ENCODE results near the gene CDH13. TPM values are rescaled to one million over a fixed set of nuclear protein-coding genes. Genes with fewer than 3 reads are reported as not detected.

Gene CDH13
- total and polyA plus RNA-seq, 2 donors (not counting 3 experiments of a cell fraction or from before 2014, with no cell fraction given), result 96.6 to 124 TPM

DNA sequence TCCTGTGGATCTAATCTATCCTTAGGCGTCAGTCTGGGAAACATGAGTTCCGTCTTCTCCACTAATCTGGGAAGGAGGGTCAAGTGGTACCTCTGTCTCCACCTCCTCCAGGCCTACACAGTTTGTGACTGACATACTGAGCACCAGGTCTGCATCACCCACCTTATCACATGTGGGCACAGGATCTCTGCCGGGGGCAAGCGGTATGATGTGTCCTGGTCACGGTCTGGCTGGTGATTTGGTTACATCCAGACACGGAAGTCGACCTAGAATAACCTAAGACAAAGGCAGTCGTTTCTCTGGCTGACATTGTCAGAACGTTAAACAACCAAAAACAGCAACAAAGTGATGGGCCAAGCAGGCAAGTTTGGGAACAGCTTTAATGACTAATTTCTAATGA, 1098.5 kb downstream of the CDH13 start:
- H3K27me3 ChIP-seq (ENCODE audit: control insufficient read depth in 2 of 2, insufficient read depth in 2 of 2, low read length in 2 of 2), result no peaks in the 10 kb centered on the region
- intact Hi-C loops (cut with micrococcal nuclease) (no loop called here), dilution Hi-C loops (cut with MboI; ENCODE audit: extremely low pct_ligation_motif_present, low sequenced_read_pairs) (no loop called here)
- H3K4me3 ChIP-seq (replicated peaks in 1 of 3; ENCODE audit: insufficient read depth in 1 of 3, low read depth in 1 of 3, low read length in 3 of 3), result no peak overlapping the region
- no peak overlapping the region for H3K4me2 ChIP-seq (ENCODE audit: insufficient read depth, low read length)
- FAIRE-seq (no peak), DNase-seq (ENCODE audit: low read depth, low spot score) (no peak)
- no TSS peak for BruUV-seq (replicated peaks)
- ChIA-PET POLR2A (no interaction called here), CTCF (no interaction called here)
- no peaks in the 10 kb centered on the region for H3K9me3 ChIP-seq (replicated peaks; ENCODE audit: control insufficient read depth, insufficient read depth, low read length)
- H3K4me1 ChIP-seq (ENCODE audit: control insufficient read depth, extremely low read depth, insufficient read depth, low read length), result no peaks in the 10 kb centered on the region
- H3K9ac ChIP-seq (replicated peaks; ENCODE audit: extremely low read depth, insufficient read depth, low read length), result no peak overlapping the region
- TF ChIP-seq MAX (IDR thresholded peaks at IDR 0.05; ENCODE audit: insufficient read depth, insufficient read length) (no peak), MYC (IDR thresholded peaks at IDR 0.05; ENCODE audit: low read depth, low read length) (no peak), JUN (IDR thresholded peaks at IDR 0.05; ENCODE audit: borderline replicate concordance, insufficient read depth, insufficient read length, low read depth) (no peak), CTCF (IDR thresholded peaks at IDR 0.05; ENCODE audit: extremely low read depth in 1 of 2, insufficient read depth in 1 of 2, low read depth in 1 of 2, low read length in 2 of 2) (no peak), EZH2 (IDR thresholded peaks at IDR 0.05; ENCODE audit: borderline replicate concordance, low read depth, low read length, severe bottlenecking) (no peak), POLR2A (IDR thresholded peaks at IDR 0.05; ENCODE audit: low read depth, low read length) (no peak), GATA2 (IDR thresholded peaks at IDR 0.05; ENCODE audit: insufficient read depth, insufficient read length, low read depth, low read length) (no peak), FOS (IDR thresholded peaks at IDR 0.05; ENCODE audit: borderline replicate concordance, insufficient read depth, low read length) (no peak), POLR2AphosphoS5 (IDR thresholded peaks at IDR 0.05; ENCODE audit: insufficient read depth, low read depth, low read length) (no peak)
- no peak overlapping the region for H2AFZ ChIP-seq (ENCODE audit: low read depth, low read length)
- H3K79me2 ChIP-seq (ENCODE audit: control insufficient read depth, insufficient read depth, low read length), result no peaks in the 10 kb centered on the region
- no peaks in the 10 kb centered on the region for H3K36me3 ChIP-seq (ENCODE audit: control insufficient read depth in 2 of 2, extremely low read depth in 1 of 2, insufficient read depth in 2 of 2, low read length in 2 of 2)
- H3K27ac ChIP-seq (ENCODE audit: insufficient read depth, low read depth, low read length), result no peak overlapping the region
- no peaks in the 10 kb centered on the region for H4K20me1 ChIP-seq (replicated peaks; ENCODE audit: control insufficient read depth, extremely low read depth, insufficient read depth, low read length)
- no peaks in the 10 kb centered on the region for H3K9me1 ChIP-seq (replicated peaks; ENCODE audit: control insufficient read depth, extremely low read depth, insufficient read depth, low read length)

All from endothelial cell of umbilical vein (primary cell).